Keratinocyte (primary cell): ENCODE measurements around the gene ZNF423. TPM values are rescaled to one million over a fixed set of nuclear protein-coding genes. Genes with fewer than 3 reads are reported as not detected.

ENCODE experiments used
- DNase-seq: peaks from one replicate; pipeline ENCODE4 v3.0.0-alpha.2; 2011; ENCODE audit warnings: low read depth, missing footprints, low spot score
- FAIRE-seq: peaks from 2 replicates; lab custom pipeline; 2011; peaks lifted over from hg19 to GRCh38; lab: Jason Lieb, UNC
- H2AFZ ChIP-seq: 2 replicates; pipeline ENCODE4 v1.6.0; 2012; ENCODE audit warnings: low read length, control low read depth, inconsistent platforms; ENCODE audit not compliant: control insufficient read depth
- H3K27ac ChIP-seq: 2 replicates; pipeline ENCODE4 v1.5.1; 2011; ENCODE audit warnings: low read length; ENCODE audit not compliant: control insufficient read depth, insufficient read depth
- H3K27me3 ChIP-seq: 3 replicates; pipeline ENCODE4 v1.6.0; 2011; ENCODE audit warnings: low read length; ENCODE audit not compliant: control insufficient read depth, insufficient read depth; ENCODE audit errors: extremely low read depth
- H3K36me3 ChIP-seq, 2 experiments: 2 replicates in 1 of 2; 3 replicates in 1 of 2; pipeline ENCODE4 v1.5.1; 2011; ENCODE audit warnings: low read length in 2 of 2, mild to moderate bottlenecking in 1 of 2; ENCODE audit not compliant: control insufficient read depth in 2 of 2, insufficient read depth in 2 of 2; ENCODE audit errors: extremely low read depth in 1 of 2
- H3K4me1 ChIP-seq: 3 replicates; pipeline ENCODE4 v1.5.1; 2011; ENCODE audit warnings: low read length; ENCODE audit not compliant: control insufficient read depth, insufficient read depth; ENCODE audit errors: extremely low read depth
- H3K4me2 ChIP-seq: 3 replicates; pipeline ENCODE4 v1.6.0; 2011; ENCODE audit warnings: low read depth, low read length; ENCODE audit not compliant: control insufficient read depth, insufficient read depth; ENCODE audit errors: extremely low read depth
- H3K4me3 ChIP-seq, 3 experiments: fragments of 200-600 bp in 1 of 3; sonication (generic) in 1 of 3; 2 replicates in 2 of 3; 3 replicates in 1 of 3; pipeline ENCODE4 v1.5.1; 2011 to 2016; ENCODE audit warnings: low read length in 3 of 3, mild to moderate bottlenecking in 3 of 3, control low read depth in 2 of 3, inconsistent platforms in 1 of 3, low read depth in 1 of 3, mixed read lengths in 1 of 3, mixed run types in 1 of 3, moderate library complexity in 1 of 3; ENCODE audit not compliant: control insufficient read depth in 2 of 3, insufficient read depth in 2 of 3; ENCODE audit errors: extremely low read depth in 1 of 3
- H3K79me2 ChIP-seq: 2 replicates; pipeline ENCODE4 v1.6.0; 2012; ENCODE audit warnings: low read length; ENCODE audit not compliant: control insufficient read depth, insufficient read depth
- H3K9ac ChIP-seq: 3 replicates; pipeline ENCODE4 v1.6.0; 2011; ENCODE audit warnings: low read length; ENCODE audit not compliant: control insufficient read depth, insufficient read depth; ENCODE audit errors: extremely low read depth
- H3K9me1 ChIP-seq: 3 replicates; pipeline ENCODE4 v1.6.0; 2011; ENCODE audit warnings: low read length; ENCODE audit not compliant: control insufficient read depth, insufficient read depth; ENCODE audit errors: extremely low read depth
- H3K9me3 ChIP-seq: 2 replicates; pipeline ENCODE4 v1.5.1; 2012; ENCODE audit warnings: low read depth, low read length; ENCODE audit not compliant: control insufficient read depth
- H4K20me1 ChIP-seq: 3 replicates; pipeline ENCODE4 v1.6.0; 2011; ENCODE audit warnings: low read length; ENCODE audit not compliant: control insufficient read depth, insufficient read depth; ENCODE audit errors: extremely low read depth
- CTCF ChIP-seq, 3 experiments: IDR thresholded peaks in 1 of 3; conservative IDR thresholded peaks in 1 of 3; optimal IDR thresholded peaks in 1 of 3; 2 replicates in 2 of 3; 3 replicates in 1 of 3; pipeline versions ENCODE3 to v1.5.1; 2011; ENCODE audit warnings: low read length in 3 of 3, mild to moderate bottlenecking in 3 of 3, moderate library complexity in 2 of 3, control low read depth in 1 of 3, inconsistent platforms in 1 of 3; ENCODE audit not compliant: insufficient read depth in 2 of 3; ENCODE audit errors: extremely low read depth in 1 of 3
- EZH2 ChIP-seq: IDR thresholded peaks from one replicate; pipeline ENCODE4 v1.6.1; 2012; ENCODE audit warnings: inconsistent platforms, mild to moderate bottlenecking, low read length, moderate library complexity
- dilution Hi-C: fragments of 300-500 bp; cut with MboI; formaldehyde crosslinking; loops from one replicate; pipeline ENCODE4 v1.7.0; 2020; ENCODE audit warnings: low sequenced_read_pairs; ENCODE audit not compliant: extremely low pct_ligation_motif_present
- polyA plus RNA-seq, 5 experiments: library from polyadenylated mRNA; depleted of rRNA in 3 of 5; stranded (reverse) in 3 of 5; stranded (forward) in 1 of 5; unstranded in 1 of 5; fragments of >200 nt; gene quantifications; 1 replicate in 1 of 5; 2 replicates in 3 of 5; 3 replicates in 1 of 5; pipeline versions ENCODE4 v1.2.1 to v1.2.3, GENCODE V29; 2011 to 2012; ENCODE audit warnings: missing spikeins in 2 of 5, low read depth in 1 of 5, low replicate concordance in 1 of 5

ZNF423 gene
- polyA plus RNA-seq, 1 donor (not counting 4 experiments of a cell fraction or from before 2014, with no cell fraction given) = 0.05 TPM

- Histone ChIP-seq H3K4me3 (no peak overlapping the region), H4K20me1 (no peaks in the 10 kb centered on the region), H3K36me3 (no peaks in the 10 kb centered on the region), H3K4me2 (no peak overlapping the region), H3K27me3 (no peaks in the 10 kb centered on the region), H3K79me2 (no peaks in the 10 kb centered on the region), H3K27ac (no peak overlapping the region), H3K9ac (no peak overlapping the region), H3K9me3 (no peaks in the 10 kb centered on the region), H3K9me1 (no peaks in the 10 kb centered on the region), H3K4me1 (no peaks in the 10 kb centered on the region), H2AFZ (no peak overlapping the region)
- no peak for TF ChIP-seq CTCF (optimal IDR thresholded peaks at IDR 0.05 in 1 of 3, IDR thresholded peaks at IDR 0.05 in 1 of 3, conservative IDR thresholded peaks at IDR 0.05 in 1 of 3; ENCODE audit: extremely low read depth in 1 of 3, insufficient read depth in 2 of 3, low read length in 3 of 3)
- no peak for TF ChIP-seq EZH2
- dilution Hi-C loops = no loop called here
- FAIRE-seq (no peak), DNase-seq (no peak)
Measured at GRCh38 chr16:49477250-49477895, 378.5 kb downstream of the ZNF423 start.

GRCh38 chr16:49474741-49475140 lies 381.2 kb downstream of the ZNF423 start:
- Histone ChIP-seq H4K20me1 (no peaks in the 10 kb centered on the region), H3K27me3 (no peaks in the 10 kb centered on the region), H3K4me3 (no peak overlapping the region), H3K27ac (no peak overlapping the region), H3K9ac (no peak overlapping the region), H3K4me1 (no peaks in the 10 kb centered on the region), H3K36me3 (no peaks in the 10 kb centered on the region), H3K9me1 (no peaks in the 10 kb centered on the region), H3K79me2 (no peaks in the 10 kb centered on the region), H2AFZ (no peak overlapping the region), H3K9me3 (no peaks in the 10 kb centered on the region), H3K4me2 (no peak overlapping the region)
- TF ChIP-seq EZH2 (no peak), CTCF (optimal IDR thresholded peaks at IDR 0.05 in 1 of 3, IDR thresholded peaks at IDR 0.05 in 1 of 3, conservative IDR thresholded peaks at IDR 0.05 in 1 of 3; ENCODE audit: extremely low read depth in 1 of 3, insufficient read depth in 2 of 3, low read length in 3 of 3) (no peak)
- dilution Hi-C loops = no loop called here
- DNase-seq (no peak), FAIRE-seq (no peak)
